GM23248 (cell line): ENCODE measurements around the gene DNAH9.

Experiments
- EZH2 ChIP-seq: fragments of 200-600 bp; sonication (generic); IDR thresholded peaks from 2 replicates; pipeline ENCODE4 v1.6.1; 2018; ENCODE audit warnings: antibody characterized with exemption, mild to moderate bottlenecking; ENCODE audit not compliant: insufficient read depth, poor library complexity, severe bottlenecking
- EZH2phosphoT487 ChIP-seq: fragments of 200-600 bp; sonication (generic); IDR thresholded peaks from 2 replicates; pipeline ENCODE4 v1.6.1; 2018; ENCODE audit warnings: antibody characterized with exemption, moderate library complexity, mild to moderate bottlenecking, low read depth; ENCODE audit not compliant: insufficient read depth

DNA sequence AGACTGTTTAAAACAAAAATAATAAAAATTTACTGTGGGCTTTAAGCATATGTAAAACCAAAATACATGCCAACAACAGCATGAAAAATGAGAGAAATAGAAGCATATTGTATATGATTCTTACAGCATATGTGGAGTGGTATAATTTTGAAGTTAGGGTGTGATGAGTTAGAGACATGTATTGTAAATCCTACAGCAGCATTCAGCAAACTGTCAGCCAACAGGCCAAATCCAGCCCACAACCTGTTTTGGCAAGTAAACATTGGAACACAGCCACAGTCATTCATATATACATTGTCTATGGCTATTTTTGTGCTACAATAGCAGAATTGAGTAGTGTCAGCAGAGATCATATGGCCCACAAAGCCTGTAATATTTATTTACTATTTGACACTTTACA lies 356.7 kb downstream of the DNAH9 start:
- TF ChIP-seq EZH2 (no peak), EZH2phosphoT487 (no peak)
